Neutrophil (primary cell): ENCODE results near the gene SAT2.
"Not testable (repeated sequence)": the region's sequence is repeated elsewhere in the genome, so short reads cannot be mapped to it uniquely, and the experiment has no call there.

Experiments used
- H3K27ac ChIP-seq: fragments of 200-600 bp; sonication (generic); 2 replicates; pipeline ENCODE4 v1.5.1; 2016; ENCODE audit warnings: mild to moderate bottlenecking, moderate library complexity
- H3K27me3 ChIP-seq: fragments of 200-600 bp; sonication (generic); 2 replicates; pipeline ENCODE4 v1.6.0; 2016; ENCODE audit warnings: mild to moderate bottlenecking
- H3K36me3 ChIP-seq: fragments of 200-600 bp; sonication (generic); 2 replicates; pipeline ENCODE4 v1.5.1; 2017
- H3K4me1 ChIP-seq, 2 experiments: fragments of 200-600 bp in 1 of 2; sonication (generic) in 1 of 2; 1 replicate in 1 of 2; 2 replicates in 1 of 2; pipeline versions ENCODE4 v1.5.1 to v1.6.1; 2013 to 2016; ENCODE audit warnings: low read depth in 1 of 2, low read length in 1 of 2, mild to moderate bottlenecking in 1 of 2, moderate library complexity in 1 of 2; ENCODE audit not compliant: control insufficient read depth in 1 of 2, insufficient read depth in 1 of 2
- H3K4me3 ChIP-seq, 2 experiments: fragments of 200-600 bp in 1 of 2; sonication (generic) in 1 of 2; 1 replicate in 1 of 2; 2 replicates in 1 of 2; pipeline ENCODE4 v1.5.1; 2013 to 2016; ENCODE audit warnings: low read depth in 1 of 2, low read length in 1 of 2, mild to moderate bottlenecking in 1 of 2, moderate library complexity in 1 of 2
- H3K9me3 ChIP-seq: fragments of 200-600 bp; sonication (generic); 2 replicates; pipeline ENCODE4 v1.5.1; 2016
- TF ChIP-seq, protein P1 (sequence below): fragments of 200-600 bp; sonication (generic); IDR thresholded peaks from 2 replicates; pipeline ENCODE4 v1.5.1; 2016; ENCODE audit warnings: antibody characterized with exemption

SAT2 gene

DNA sequence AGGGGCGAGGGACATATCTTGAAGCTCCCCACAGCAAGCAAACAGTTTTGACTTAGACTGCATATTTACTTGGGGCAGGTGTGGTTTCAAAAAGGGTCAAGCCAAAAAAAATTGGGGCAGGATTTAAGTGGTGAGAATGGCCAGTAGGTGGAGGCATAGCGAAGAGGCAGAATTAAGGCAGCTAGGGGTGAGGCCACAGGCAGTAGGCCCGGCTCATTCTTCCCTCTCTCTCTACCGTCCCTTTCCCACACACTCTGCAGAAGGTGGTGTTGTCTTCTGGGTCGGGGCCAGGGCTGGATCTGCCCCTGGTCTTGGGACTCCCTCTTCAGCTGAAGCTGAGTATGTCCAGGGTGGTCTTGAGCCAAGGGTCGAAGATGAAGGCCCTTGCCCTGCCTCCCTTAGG is 4.9 kb upstream of the SAT2 start:
- no peaks in the 10 kb centered on the region for H3K9me3 ChIP-seq
- H3K4me1 ChIP-seq, result peaks cover 0 to 5% of the 10 kb centered on the region in 2 experiments
- TF ChIP-seq, protein P1, sequence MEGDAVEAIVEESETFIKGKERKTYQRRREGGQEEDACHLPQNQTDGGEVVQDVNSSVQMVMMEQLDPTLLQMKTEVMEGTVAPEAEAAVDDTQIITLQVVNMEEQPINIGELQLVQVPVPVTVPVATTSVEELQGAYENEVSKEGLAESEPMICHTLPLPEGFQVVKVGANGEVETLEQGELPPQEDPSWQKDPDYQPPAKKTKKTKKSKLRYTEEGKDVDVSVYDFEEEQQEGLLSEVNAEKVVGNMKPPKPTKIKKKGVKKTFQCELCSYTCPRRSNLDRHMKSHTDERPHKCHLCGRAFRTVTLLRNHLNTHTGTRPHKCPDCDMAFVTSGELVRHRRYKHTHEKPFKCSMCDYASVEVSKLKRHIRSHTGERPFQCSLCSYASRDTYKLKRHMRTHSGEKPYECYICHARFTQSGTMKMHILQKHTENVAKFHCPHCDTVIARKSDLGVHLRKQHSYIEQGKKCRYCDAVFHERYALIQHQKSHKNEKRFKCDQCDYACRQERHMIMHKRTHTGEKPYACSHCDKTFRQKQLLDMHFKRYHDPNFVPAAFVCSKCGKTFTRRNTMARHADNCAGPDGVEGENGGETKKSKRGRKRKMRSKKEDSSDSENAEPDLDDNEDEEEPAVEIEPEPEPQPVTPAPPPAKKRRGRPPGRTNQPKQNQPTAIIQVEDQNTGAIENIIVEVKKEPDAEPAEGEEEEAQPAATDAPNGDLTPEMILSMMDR, result no peak
- H3K4me3 ChIP-seq, result no peak overlapping the region
- H3K27me3 ChIP-seq, result peaks cover 11% of the 10 kb centered on the region
- no peak overlapping the region for H3K27ac ChIP-seq
- H3K36me3 ChIP-seq, result no peaks in the 10 kb centered on the region

DNA sequence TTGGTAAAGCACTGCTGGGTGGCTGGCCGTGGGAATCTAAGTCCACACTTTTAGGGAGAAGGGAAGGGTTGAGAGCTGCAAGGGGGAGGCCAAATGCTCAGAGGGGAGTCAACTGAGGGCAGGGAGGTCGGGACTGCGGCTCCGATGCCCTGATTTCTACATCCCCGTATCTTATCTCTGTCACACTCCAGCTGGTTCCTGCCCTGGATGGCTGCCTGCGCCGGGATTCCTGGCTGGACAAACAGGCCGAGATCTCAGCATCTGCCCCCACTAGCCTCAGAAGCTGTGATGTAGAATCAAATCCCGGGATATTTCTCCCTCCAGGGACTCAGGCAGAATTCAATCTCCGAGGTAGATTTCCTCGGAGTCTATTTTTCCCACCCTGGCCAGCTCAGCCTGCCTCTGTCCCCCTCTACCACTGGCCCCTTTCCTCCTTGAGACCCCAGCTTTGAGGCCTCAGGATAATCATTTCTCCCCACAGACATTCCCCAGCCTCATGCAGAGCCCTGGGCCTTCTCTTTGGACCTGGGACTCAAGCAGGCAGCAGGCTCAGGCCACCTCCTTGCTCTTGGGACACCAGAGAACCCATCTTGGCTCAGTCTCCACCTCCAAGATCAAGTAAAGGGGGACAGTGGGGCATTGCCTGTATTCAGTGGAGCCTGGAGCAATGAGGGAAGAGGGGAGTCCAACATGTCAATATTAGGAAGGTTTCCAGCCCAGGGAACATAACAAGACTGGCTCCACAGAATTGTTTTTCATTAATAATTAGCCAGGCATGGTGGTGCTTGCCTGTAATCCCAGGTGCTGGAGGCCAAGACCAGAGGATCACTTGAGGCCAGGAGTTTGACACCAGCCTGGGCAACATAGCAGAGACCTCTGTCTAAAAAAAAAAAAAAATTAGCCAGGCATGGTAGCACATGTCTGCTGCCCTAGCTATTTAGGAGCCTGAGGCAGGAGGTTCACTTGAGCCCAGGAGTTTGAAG is 4.1 kb upstream of the SAT2 start:
- Histone ChIP-seq H3K9me3 (no peaks in the 10 kb centered on the region), H3K36me3 (no peaks in the 10 kb centered on the region), H3K27me3 (peaks cover 11% of the 10 kb centered on the region), H3K4me1 (peaks cover 5 to 13% of the 10 kb centered on the region in 2 experiments), H3K27ac (no peak overlapping the region), H3K4me3 (no peak overlapping the region)
- TF ChIP-seq, protein P1, result no peak

DNA sequence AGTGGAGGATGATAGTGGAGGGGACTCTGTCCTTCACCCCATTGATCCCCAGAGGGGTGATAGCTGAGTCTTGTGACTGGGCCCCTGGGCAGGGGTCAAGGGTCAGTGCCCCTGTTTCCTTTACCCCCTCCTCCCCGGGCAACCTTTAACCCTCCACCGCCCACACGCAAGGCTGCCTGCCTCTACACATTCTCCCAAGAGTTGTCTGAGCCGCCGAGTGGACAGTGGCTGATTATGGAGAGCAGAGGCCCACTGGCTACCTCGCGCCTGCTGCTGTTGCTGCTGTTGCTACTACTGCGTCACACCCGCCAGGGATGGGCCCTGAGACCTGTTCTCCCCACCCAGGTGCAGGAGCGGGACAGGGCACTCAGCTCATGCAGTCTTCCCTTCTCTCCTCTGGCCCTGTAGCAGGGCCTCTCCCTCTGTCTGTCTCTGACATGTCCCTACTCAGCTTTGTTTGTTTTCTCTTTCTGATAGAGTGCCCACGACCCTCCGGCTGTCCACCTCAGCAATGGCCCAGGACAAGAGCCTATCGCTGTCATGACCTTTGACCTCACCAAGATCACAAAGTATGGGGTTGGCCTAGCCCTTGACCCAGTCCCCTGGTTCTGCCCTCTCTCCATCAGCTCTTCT is 2.4 kb upstream of the SAT2 start, which contains the start of gene SHBG:
TSS of gene SHBG (plus strand) at position 197 of the 633 bp plus-strand sequence. CDS start at position 235, 38 bp downstream.
- Histone ChIP-seq H3K4me1 (peaks cover 18 to 22% of the 10 kb centered on the region in 2 experiments), H3K36me3 (no peaks in the 10 kb centered on the region), H3K27me3 (peaks cover 10% of the 10 kb centered on the region), H3K4me3 (no peak within 1 kb of the TSS), H3K27ac (no peak within 1 kb of the TSS), H3K9me3 (no peaks in the 10 kb centered on the region)
- TF ChIP-seq, protein P1, result no peak

DNA sequence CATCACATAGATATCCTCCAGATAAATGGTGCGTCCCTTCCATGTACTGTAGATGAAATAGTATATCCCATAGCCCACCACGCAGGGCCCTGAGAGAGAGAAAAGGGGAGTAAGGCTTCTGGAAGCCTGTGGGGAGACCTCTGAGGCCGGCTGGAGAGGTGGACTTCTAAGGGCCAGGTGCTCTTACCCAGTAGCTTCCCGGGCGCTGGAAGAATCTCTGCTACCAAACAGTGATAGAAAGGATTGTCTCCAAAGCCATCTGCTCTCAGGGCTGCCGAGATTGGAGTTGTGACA is 718 bp downstream of the SAT2 start:
- Histone ChIP-seq H3K27me3 (no peaks in the 10 kb centered on the region), H3K27ac (peak overlapping the region; percentile 78), H3K36me3 (no peaks in the 10 kb centered on the region), H3K4me3 (peak overlapping the region; percentile 64 to 75), H3K4me1 (peaks cover 18 to 22% of the 10 kb centered on the region in 2 experiments), H3K9me3 (no peaks in the 10 kb centered on the region)
- TF ChIP-seq, protein P1, result no peak

DNA sequence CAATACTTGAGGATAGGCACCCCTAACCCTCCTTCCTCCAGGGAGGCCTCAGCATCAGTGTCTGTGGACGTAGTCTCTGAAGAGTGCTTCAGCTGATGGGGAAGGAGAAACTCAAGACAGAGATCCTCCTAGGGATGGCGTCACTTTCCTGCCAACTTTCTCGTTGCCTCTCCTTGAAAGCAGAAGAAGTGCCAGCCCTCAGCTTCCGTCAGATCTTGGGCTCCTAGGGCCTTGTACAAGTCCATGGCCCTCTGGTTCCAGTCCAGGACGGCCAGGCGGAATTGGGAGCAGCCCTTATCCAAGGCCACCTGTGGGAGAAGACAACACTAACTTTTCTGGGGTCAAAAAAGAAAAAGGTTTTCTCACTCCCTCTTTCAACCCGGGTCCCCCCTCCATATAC is 1.3 kb downstream of the SAT2 start:
- no peaks in the 10 kb centered on the region for H3K27me3 ChIP-seq
- peak overlapping the region; percentile 64 to 75 for H3K4me3 ChIP-seq
- peak overlapping the region; percentile 78 for H3K27ac ChIP-seq
- TF ChIP-seq, protein P1, result no peak
- H3K9me3 ChIP-seq, result no peaks in the 10 kb centered on the region
- H3K4me1 ChIP-seq, result peaks cover 18 to 22% of the 10 kb centered on the region in 2 experiments
- H3K36me3 ChIP-seq, result no peaks in the 10 kb centered on the region

DNA sequence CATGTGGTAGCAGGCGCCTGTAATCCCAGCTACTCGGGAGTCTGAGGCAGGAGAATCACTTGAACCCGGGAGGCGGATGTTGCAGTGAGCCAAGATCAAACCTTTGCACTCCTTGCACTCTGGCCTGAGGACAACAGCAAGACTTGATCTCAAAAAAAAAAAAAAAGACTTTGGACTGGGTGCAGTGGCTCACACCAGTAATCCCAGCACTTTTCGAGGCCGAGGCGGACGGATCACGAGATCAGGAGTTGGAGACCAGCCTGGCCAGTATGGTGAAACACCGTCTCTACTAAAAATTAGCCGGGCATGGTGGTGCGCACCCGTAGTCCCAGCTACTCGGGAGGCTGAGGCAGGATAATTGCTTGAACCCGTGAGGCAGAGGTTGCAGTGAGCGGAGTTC is 1.9 kb downstream of the SAT2 start:
- H3K36me3 ChIP-seq, H3K27me3 ChIP-seq, H3K4me3 ChIP-seq, H3K9me3 ChIP-seq: not testable (repeated sequence)
- peak overlapping the region; percentile 78 for H3K27ac ChIP-seq
- H3K4me1 ChIP-seq, result peaks cover 18 to 22% of the 10 kb centered on the region in 2 experiments
